Mucosa of descending colon (tissue), 3 donors: ENCODE results near the gene MEG3. TPM values are rescaled to one million over a fixed set of nuclear protein-coding genes. Genes with fewer than 3 reads are reported as not detected.

Source experiments
- ATAC-seq: fragments of 200-7000 bp; cut with Tn5 transposase; one replicate; pipeline ENCODE4 v1.9.1; 2020; ENCODE audit warnings: mild to moderate bottlenecking, moderate library complexity
- DNase-seq, 3 donors: peaks; one replicate each; pipeline ENCODE4 v3.0.0-alpha.2; 2020
- H3K36me3 ChIP-seq: fragments of 200-600 bp; one replicate; pipeline ENCODE4 v1.8.0; 2021; ENCODE audit warnings: low read depth, mild to moderate bottlenecking
- H3K4me1 ChIP-seq: fragments of 200-600 bp; one replicate; pipeline ENCODE4 v1.8.0; 2021; ENCODE audit warnings: low read depth, mild to moderate bottlenecking
- H3K4me3 ChIP-seq: fragments of 200-600 bp; one replicate; pipeline ENCODE4 v1.8.0; 2021; ENCODE audit warnings: mild to moderate bottlenecking
- H3K9me3 ChIP-seq: fragments of 200-600 bp; one replicate; pipeline ENCODE4 v1.8.0; 2021; ENCODE audit warnings: mild to moderate bottlenecking
- CTCF ChIP-seq: fragments of 200-600 bp; IDR thresholded peaks from one replicate; pipeline ENCODE4 v1.8.0; 2022; ENCODE audit warnings: antibody characterized with exemption, mild to moderate bottlenecking
- intact Hi-C, 2 donors: fragments of 100-400 bp; cut with DNase I in 1 of 2; cut with micrococcal nuclease in 1 of 2; formaldehyde crosslinking; loops; one replicate each; pipeline versions ENCODE4 v1.11.0 to v1.11.1; 2022; cut with DNase I, micrococcal nuclease
- total RNA-seq, 3 donors: library from RNA; stranded (reverse); fragmentation: NEBNext Ultra II Directional in 2 of 3; extraction: Animal tissue kit (Norgen Biotek cat#: 25700) in 2 of 3; gene quantifications; one replicate each; pipeline versions ENCODE4 v1.2.1 to v1.2.4, GENCODE V29; 2021 to 2023
- donor health status: DM: no; HTN: no; CAD: no; lungs with moderate emphysema.
- donor health status: DM: no; HTN: no; CAD: no.
- donor health status: DM: no; HTN: yes; CAD: no.

Gene MEG3
- total RNA-seq, 3 donors from 2014 or later = 13.8 to 32.2 (median 16.4) TPM

DNA sequence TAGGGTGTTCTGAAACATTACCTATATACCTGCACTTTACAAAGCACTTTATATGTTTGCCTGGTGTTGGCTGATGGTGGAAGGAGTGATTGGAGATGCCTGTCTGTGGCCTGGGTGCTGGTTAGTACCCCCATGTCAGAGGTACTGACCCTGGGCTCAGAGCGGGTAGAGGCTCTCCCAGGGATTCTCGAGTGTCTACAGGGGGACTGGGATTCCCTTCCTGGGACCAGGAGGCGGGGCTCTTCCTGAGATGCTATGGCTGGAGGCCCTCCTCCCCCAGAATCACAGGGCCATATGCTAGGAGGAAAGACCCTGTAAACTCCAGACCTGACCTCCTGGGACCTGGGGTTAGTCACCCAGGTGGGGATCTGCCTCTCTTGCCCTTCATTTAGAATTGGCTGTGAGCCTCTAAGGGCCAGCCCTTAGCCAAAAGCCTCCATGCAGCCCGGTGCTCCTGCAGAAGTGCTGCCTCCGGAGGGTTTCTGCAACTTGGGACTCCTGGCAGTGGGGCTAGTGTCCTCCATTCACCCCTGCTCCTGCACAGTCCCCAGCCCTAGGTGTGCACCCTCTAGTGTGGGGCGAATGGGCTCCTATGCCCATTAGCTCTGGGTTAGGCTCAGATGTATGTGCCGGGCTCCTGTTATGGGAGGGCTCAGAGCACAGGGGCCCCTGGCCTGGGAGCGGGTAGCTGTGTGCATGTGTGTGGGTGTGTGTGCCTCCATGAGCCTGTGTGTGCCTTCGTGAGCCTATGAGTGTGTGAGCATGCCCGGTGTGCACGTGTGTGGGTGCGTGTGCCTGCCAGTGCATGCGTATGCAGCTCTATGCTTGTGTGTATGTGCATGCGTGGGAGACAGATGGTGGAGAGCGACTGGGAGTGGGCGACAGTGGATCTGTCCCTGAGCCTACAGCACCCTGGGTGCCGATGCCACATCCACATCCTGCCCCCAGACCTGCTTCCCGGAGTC lies 41.0 kb downstream of the MEG3 start:
- TF ChIP-seq CTCF = no peak
- Histone ChIP-seq H3K9me3 (no peaks in the 10 kb centered on the region), H3K4me1 (no peaks in the 10 kb centered on the region), H3K4me3 (no peak overlapping the region), H3K36me3 (no peaks in the 10 kb centered on the region)
- DNase-seq (peak in 2 of 3 donors; percentile 11 to 19), ATAC-seq (no peak)
- intact Hi-C loops = no loop called here

DNA sequence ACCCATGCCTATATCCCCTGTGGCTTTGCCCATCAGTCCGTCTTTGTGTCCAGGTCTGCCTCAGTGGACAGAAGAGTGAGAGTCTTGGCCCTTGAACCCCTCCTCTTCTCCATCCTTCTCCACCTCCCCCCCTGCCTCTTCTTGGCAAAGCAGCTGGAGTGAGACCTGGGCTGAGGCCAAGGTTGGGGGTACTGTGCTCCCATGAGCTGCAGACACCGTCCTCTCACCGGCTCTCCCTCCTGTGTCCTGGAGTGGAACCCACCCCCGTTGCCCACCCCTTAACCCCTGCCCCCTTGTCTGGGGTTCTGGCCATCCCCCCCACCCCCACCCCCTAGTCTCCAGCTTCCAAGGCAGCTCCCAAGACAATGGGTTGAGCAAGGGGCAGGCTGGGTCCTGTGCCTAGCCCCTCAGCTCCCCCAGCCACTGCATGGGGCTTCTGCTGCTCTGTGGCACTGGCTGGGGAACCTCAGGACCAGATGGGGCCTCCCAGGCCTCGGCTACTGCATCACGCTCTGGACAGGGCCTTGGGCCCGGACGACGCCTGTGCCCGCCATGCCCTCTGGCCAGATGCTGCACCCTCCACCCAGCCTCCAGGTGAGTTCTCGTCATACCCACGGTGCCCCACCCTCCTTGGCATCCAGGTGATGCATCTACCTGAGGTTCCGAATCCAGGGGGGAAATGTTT lies 41.9 kb downstream of the MEG3 start:
- Histone ChIP-seq H3K4me1 (no peaks in the 10 kb centered on the region), H3K4me3 (no peak overlapping the region), H3K36me3 (no peaks in the 10 kb centered on the region), H3K9me3 (no peaks in the 10 kb centered on the region)
- no peak for TF ChIP-seq CTCF
- ATAC-seq (no peak), DNase-seq (peak in 2 of 3 donors; percentile 10 to 22)
- intact Hi-C loops = no loop called here

DNA sequence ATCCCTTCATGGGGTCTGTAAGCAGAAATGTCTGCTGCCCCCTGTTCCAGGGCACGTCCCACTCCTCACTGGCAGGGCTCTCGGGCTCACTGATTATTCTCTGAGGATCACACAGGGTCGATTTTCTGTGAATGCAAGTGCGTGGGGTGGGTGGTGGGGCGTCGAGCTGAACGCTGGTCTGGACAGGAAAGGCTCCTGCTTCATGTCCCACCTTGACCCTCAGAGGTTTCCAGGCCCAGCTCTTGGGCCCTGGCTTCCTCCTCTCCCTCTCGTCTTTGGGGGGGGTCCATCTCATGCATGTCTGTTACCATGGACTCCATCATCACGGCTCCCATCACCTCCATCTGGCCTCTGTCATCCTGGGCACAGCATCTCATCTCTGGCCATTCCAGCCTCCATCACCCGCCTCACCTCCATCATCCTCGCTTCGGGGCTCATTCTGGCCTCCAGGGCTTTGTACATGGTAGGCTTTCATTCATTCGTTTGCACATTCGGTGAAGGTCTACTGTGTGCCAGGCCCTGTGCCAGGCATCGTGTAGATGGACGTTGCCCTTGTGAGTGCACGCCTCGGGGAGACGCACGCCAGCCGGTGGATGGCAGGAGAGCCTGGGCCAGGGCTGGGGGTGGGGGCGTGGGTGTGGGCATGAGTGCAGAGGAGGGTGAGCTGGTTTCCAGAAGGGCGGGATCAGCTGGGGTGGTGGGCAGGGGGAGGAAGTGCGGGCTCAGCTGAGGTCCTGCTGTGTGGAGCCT lies 42.9 kb downstream of the MEG3 start:
- intact Hi-C loops = no loop called here
- peak in 2 of 3 donors; percentile 8 to 14 for DNase-seq
- no peak for TF ChIP-seq CTCF
- ATAC-seq = no peak
- Histone ChIP-seq H3K36me3 (no peaks in the 10 kb centered on the region), H3K9me3 (no peaks in the 10 kb centered on the region), H3K4me1 (no peaks in the 10 kb centered on the region), H3K4me3 (no peak overlapping the region)

- ATAC-seq = no peak
- no peak overlapping the region for H3K4me3 ChIP-seq
These were observed 45.6 kb downstream of the MEG3 start for GRCh38 chr14:100871234-100872186.

More at GRCh38 chr14:100871234-100872186, 45.6 kb downstream of the MEG3 start:
- Histone ChIP-seq H3K36me3 (no peaks in the 10 kb centered on the region), H3K9me3 (no peaks in the 10 kb centered on the region), H3K4me1 (no peaks in the 10 kb centered on the region)
- intact Hi-C loops = no loop called here
- TF ChIP-seq CTCF = no peak
- no peak for DNase-seq
